GM19452 (cell line): ENCODE measurements around the gene PRDM7.
"Not testable (repeated sequence)": the region's sequence is repeated elsewhere in the genome, so short reads cannot be mapped to it uniquely, and the experiment has no call there.

Source experiments
- ATAC-seq: cut with Tn5 transposase; IDR thresholded peaks from one replicate; pipeline ENCODE4 v1.9.1; 2021; ENCODE audit not compliant: unreplicated experiment

Gene PRDM7

GRCh38 chr16:90072442-90073105 lies 4.6 kb downstream of the PRDM7 start:
- no peak for ATAC-seq

DNA sequence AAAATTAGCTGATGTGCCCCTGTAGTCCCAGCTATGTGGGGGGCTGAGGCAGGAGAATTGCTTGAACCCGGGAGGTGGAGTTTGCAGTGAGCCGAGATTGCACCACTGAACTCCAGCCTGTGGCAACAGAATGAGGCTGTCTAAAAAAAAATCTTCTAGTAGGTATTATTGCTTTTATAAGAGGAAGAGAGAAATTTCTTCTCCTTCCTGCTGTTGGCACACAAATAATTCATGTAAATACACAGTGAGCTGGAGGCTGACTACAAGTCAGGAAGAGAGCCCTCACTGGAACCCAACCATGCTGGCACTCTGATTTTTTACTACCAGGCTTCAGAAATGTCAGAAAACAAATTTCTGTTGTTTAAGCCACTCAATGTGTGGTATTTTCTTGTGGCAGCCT lies 6.7 kb downstream of the PRDM7 start:
- ATAC-seq: no peak

- ATAC-seq: no peak
Observed at GRCh38 chr16:90061437-90061836, 15.7 kb downstream of the PRDM7 start.

- ATAC-seq: no peak
Observed at GRCh38 chr16:90057738-90058173, 19.4 kb downstream of the PRDM7 start.

DNA sequence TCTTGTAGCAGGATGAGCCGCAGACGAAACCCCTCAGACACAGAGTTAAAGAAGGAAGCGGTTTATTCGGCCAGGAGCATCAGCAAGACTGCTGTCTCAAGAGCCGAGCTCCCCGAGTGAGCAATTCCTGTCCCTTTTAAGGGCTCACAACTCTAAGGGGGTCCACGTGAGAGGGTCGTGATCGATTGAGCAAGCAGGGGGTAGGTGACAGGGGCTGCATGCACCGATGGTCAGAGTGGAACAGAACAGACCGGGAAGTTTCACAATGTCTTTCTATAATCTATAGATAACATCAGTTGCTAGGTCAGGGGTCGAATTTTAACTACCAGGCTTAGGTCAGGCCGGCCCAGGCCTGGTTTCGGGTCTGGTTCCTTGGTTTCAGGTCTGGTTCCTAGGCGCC lies 20.6 kb downstream of the PRDM7 start:
- not testable (repeated sequence) for ATAC-seq

GRCh38 chr16:90055371-90055770 lies 21.8 kb downstream of the PRDM7 start:
- no peak for ATAC-seq

DNA sequence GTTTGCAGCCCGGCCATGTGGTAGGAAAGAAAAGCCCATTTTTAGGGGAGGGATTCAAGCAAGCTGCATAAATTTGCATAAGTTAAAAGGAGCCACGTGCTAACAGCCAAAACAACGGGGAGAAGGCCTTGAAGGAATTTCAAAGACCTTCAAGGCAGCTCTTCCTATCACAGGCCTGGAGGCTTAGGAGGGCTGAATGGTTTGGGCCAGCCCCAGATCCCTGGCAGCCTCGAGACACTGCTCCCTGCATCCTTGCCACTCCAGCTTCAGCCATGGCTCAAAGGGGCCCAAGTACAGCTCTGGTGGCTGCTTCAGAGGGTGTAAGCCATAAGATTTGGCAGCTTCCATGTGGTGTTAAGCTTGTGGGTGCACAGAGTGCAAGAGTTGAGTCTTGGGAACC lies 22.6 kb downstream of the PRDM7 start:
- no peak for ATAC-seq

DNA sequence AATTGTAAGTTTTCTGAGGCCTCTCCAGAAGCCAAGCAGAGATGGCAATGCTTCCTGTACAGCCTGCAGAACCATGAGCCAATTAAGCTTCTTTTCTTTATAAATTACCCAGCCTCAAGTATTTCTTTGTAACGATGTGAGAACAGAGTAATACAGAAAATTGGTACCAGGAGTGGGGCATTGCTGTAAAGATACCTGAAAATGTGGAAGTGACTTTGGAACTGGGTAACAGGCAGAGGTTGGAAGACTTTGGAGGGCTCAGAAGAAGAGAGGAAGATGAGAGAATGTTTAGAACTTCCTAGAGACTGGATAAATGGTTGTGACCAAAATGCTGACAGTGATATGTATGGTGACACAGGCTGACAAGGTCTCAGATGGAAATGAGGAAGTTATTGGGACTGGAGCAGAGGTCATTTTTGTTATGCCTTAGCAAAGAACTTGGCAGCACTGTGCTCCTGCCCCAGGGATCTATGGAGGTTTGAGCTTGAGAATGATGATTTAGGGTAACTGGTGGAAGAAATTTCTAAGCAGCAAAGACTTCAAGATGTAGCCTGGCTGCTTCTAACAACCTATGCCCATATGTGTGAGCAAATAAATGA lies 23.1 kb downstream of the PRDM7 start:
- no peak for ATAC-seq

DNA sequence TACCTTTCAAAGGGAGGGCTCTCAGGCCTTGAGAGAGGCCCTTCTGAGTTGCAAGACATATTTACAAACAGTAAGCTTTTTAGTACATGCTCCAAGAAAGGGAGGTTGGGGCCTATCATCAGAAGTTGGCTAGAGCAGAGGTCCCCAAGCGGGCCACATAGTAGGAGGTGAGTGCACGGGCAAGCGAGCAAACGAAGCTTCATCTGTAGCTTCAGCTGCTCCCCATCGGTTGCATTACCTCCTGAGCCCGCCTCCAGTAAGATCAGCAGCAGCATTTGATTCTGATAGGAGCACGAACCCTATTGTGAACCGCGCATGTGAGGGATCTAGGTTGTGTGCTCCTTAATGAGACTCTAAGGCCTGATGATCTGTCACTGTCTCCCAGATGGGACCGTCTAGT lies 26.2 kb downstream of the PRDM7 start:
- ATAC-seq: no peak

- ATAC-seq: no peak
Observed at GRCh38 chr16:90048737-90049330, 28.3 kb downstream of the PRDM7 start.

- no peak for ATAC-seq
Observed at GRCh38 chr16:90048347-90048722, 28.8 kb downstream of the PRDM7 start.

- ATAC-seq: no peak
Observed at GRCh38 chr16:90047714-90048346, 29.3 kb downstream of the PRDM7 start.

- ATAC-seq: no peak
Observed at GRCh38 chr16:90046971-90047713, 30.0 kb downstream of the PRDM7 start.

- no peak for ATAC-seq
Observed at GRCh38 chr16:90046122-90046970, 30.8 kb downstream of the PRDM7 start.

- no peak for ATAC-seq
Observed at GRCh38 chr16:90044111-90044551, 33.0 kb downstream of the PRDM7 start.

GRCh38 chr16:90043526-90043925 lies 33.6 kb downstream of the PRDM7 start:
- no peak for ATAC-seq

GRCh38 chr16:90042946-90043514 lies 34.1 kb downstream of the PRDM7 start:
- ATAC-seq: no peak

DNA sequence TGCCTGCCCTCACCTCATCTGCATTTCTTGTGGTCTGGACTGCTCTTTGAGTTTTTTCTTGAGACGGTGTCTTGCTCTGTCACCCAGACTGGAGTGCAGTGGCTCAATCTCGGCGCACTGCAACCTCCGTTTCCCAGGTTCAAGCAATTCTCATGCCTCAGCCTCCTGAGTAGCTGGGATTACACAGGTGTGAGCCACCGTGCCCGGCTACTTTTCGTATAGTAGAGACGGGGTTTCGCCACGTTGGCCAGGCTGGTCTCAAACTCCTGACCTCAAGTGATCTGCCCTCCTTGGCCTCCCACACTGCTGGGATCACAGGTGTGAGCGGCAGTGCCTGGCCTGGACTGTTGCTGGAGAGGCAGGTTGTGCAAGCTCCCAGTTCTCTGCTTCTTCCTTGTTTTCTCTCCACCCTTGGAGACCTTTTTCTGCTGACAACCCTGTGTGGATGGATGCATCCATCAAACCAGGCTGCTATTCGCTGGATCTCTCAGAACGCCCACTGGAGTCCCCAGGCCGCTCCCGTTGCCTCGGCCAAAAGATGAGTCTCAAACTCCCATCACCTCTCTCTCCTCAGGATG lies 35.1 kb downstream of the PRDM7 start:
- ATAC-seq: no peak

DNA sequence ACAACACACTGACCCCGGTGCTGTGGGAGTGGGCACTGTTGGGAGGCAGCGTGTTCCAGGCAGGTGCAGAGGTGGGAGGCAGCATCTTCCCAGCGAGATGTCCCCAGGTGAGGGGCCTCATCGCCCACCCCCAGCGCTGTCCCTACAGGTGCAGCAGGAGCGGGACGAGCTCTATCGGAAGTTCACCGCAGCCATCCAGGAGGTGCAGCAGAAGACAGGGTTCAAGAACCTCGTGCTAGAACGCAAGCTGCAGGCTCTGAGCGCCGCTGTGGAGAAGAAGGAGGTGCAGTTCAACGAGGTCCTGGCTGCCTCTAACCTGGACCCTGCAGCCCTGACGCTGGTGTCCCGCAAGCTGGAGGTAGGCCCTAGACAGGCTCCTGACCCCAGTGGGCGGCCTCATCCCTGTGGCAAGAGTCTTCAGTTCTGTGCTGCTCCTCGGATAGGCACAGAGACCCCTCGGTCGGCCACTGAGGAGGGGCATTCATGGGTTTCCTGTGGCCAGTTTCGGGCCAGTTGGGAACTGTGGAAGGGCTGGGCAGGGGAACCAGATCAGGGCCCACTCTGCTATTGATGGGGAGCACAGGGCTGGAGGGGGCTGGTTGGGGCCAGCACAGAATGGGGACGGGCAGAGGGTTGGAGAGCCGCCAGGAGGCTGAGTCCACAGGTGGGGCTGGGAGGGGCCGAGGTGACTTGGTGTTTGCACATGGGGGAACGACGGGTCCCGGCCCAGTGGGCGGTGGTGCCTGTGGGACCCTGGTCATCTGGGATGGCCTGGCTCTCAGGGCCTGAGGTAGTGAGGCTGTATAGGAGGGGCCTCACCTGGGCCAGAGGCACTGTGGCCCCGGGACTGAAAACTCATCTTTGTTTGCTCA lies 36.7 kb downstream of the PRDM7 start:
- ATAC-seq: no peak
